Stimulated activated memory B cell treated with anti-CD40 and anti-IgM and Interleukin-4, amounts not matched to agents 10 μg/mL and 1 μg/mL and 100 μg/mL, for 72 hours (primary cell): Measurements from ENCODE around the gene SNX17.
A peak's percentile ranks its signal among the peaks of the same experiment; 100 is the strongest.
"Not testable (repeated sequence)": the region's sequence is repeated elsewhere in the genome, so short reads cannot be mapped to it uniquely, and the experiment has no call there.

Source experiments
- ATAC-seq: fragments of 150-1000 bp; cut with Tn5 transposase; 2 replicates; pipeline ENCODE4 v1.10.0; 2021
- H3K27ac Mint-ChIP-seq: one replicate; pipeline ENCODE4 v1.8.0; 2022; ENCODE audit warnings: mild to moderate bottlenecking, mixed read lengths
- H3K27me3 Mint-ChIP-seq: one replicate; pipeline ENCODE4 v1.8.0; 2022; ENCODE audit warnings: mixed read lengths
- H3K36me3 Mint-ChIP-seq: one replicate; pipeline ENCODE4 v1.8.0; 2022; ENCODE audit warnings: mixed read lengths
- H3K4me1 Mint-ChIP-seq: one replicate; pipeline ENCODE4 v1.8.0; 2022; ENCODE audit warnings: mixed read lengths
- H3K4me3 Mint-ChIP-seq: one replicate; pipeline ENCODE4 v1.8.0; 2022; ENCODE audit warnings: mild to moderate bottlenecking, moderate library complexity, mixed read lengths
- H3K9me3 Mint-ChIP-seq: one replicate; pipeline ENCODE4 v1.8.0; 2022; ENCODE audit warnings: mixed read lengths

Gene SNX17

GRCh38 chr2:27370026-27370815 is at the start of gene SNX17, which contains the start of gene EIF2B4:
TSS of gene SNX17 (plus strand) at chr2:27370616. CDS start at chr2:27370744, 128 bp downstream.
TSS of gene EIF2B4 (minus strand) at chr2:27370338. CDS start at chr2:27370314, 24 bp downstream.
- peak; percentile 97 for ATAC-seq
- Mint-ChIP-seq H3K27ac (peak within 1 kb of the TSS; percentile 78), H3K4me1 (peaks cover 34% of the 10 kb centered on the region), H3K4me3 (peak within 1 kb of the TSS; percentile 87), H3K9me3 (no peaks in the 10 kb centered on the region), H3K36me3 (peaks cover 57% of the 10 kb centered on the region), H3K27me3 (no peaks in the 10 kb centered on the region)

GRCh38 chr2:27320958-27321543 is 49.4 kb upstream of the SNX17 start:
- Mint-ChIP-seq H3K27ac (no peak overlapping the region), H3K27me3 (no peaks in the 10 kb centered on the region), H3K4me3 (no peak overlapping the region), H3K4me1 (peaks cover 22% of the 10 kb centered on the region), H3K36me3 (peaks cover 22% of the 10 kb centered on the region), H3K9me3 (no peaks in the 10 kb centered on the region)
- ATAC-seq = no peak

- H3K4me1 Mint-ChIP-seq = peaks cover 22% of the 10 kb centered on the region
- peak overlapping the region; percentile 99 for H3K27ac Mint-ChIP-seq
- H3K27me3 Mint-ChIP-seq = no peaks in the 10 kb centered on the region
- H3K9me3 Mint-ChIP-seq = no peaks in the 10 kb centered on the region
- peaks cover 25% of the 10 kb centered on the region for H3K36me3 Mint-ChIP-seq
- peak overlapping the region; percentile 97 for H3K4me3 Mint-ChIP-seq
- peak; percentile 72 for ATAC-seq
Measured at GRCh38 chr2:27322301-27322765, 48.1 kb upstream of the SNX17 start.

- Mint-ChIP-seq H3K27ac (peak within 1 kb of the TSS; percentile 99), H3K4me1 (peaks cover 22% of the 10 kb centered on the region), H3K36me3 (peaks cover 30% of the 10 kb centered on the region), H3K9me3 (no peaks in the 10 kb centered on the region), H3K4me3 (peak within 1 kb of the TSS; percentile 97), H3K27me3 (no peaks in the 10 kb centered on the region)
- ATAC-seq = peak; percentile 98
Measured at GRCh38 chr2:27322766-27323595, 47.4 kb upstream of the SNX17 start, which contains the start of gene MPV17. TSS of gene MPV17 (minus strand) at chr2:27323097. CDS start at chr2:27322517, 580 bp downstream.

GRCh38 chr2:27323596-27324285 is 46.7 kb upstream of the SNX17 start:
- Mint-ChIP-seq H3K9me3 (no peaks in the 10 kb centered on the region), H3K36me3 (peaks cover 37% of the 10 kb centered on the region), H3K27ac (peak overlapping the region; percentile 99), H3K4me3 (peak overlapping the region; percentile 97), H3K27me3 (no peaks in the 10 kb centered on the region), H3K4me1 (peaks cover 22% of the 10 kb centered on the region)
- no peak for ATAC-seq

GRCh38 chr2:27324720-27325119 is 45.7 kb upstream of the SNX17 start:
- no peaks in the 10 kb centered on the region for H3K27me3 Mint-ChIP-seq
- ATAC-seq = no peak
- H3K36me3 Mint-ChIP-seq = peaks cover 41% of the 10 kb centered on the region
- H3K4me3 Mint-ChIP-seq = no peak overlapping the region
- no peak overlapping the region for H3K27ac Mint-ChIP-seq
- peaks cover 22% of the 10 kb centered on the region for H3K4me1 Mint-ChIP-seq
- no peaks in the 10 kb centered on the region for H3K9me3 Mint-ChIP-seq

GRCh38 chr2:27335311-27335710 is 35.1 kb upstream of the SNX17 start:
- Mint-ChIP-seq H3K4me3 (no peak overlapping the region), H3K9me3 (no peaks in the 10 kb centered on the region), H3K27me3 (no peaks in the 10 kb centered on the region), H3K4me1 (no peaks in the 10 kb centered on the region), H3K36me3 (peaks cover 41% of the 10 kb centered on the region), H3K27ac (no peak overlapping the region)
- no peak for ATAC-seq

GRCh38 chr2:27336173-27336572 is 34.2 kb upstream of the SNX17 start:
- Mint-ChIP-seq H3K27me3 (no peaks in the 10 kb centered on the region), H3K4me3 (no peak overlapping the region), H3K36me3 (peaks cover 50% of the 10 kb centered on the region), H3K27ac (no peak overlapping the region), H3K9me3 (no peaks in the 10 kb centered on the region), H3K4me1 (no peaks in the 10 kb centered on the region)
- no peak for ATAC-seq

- H3K36me3 Mint-ChIP-seq = peaks cover 23% of the 10 kb centered on the region
- no peak overlapping the region for H3K4me3 Mint-ChIP-seq
- peaks cover 33% of the 10 kb centered on the region for H3K4me1 Mint-ChIP-seq
- no peak overlapping the region for H3K27ac Mint-ChIP-seq
- H3K27me3 Mint-ChIP-seq = no peaks in the 10 kb centered on the region
- no peak for ATAC-seq
- no peaks in the 10 kb centered on the region for H3K9me3 Mint-ChIP-seq
Measured at GRCh38 chr2:27347641-27348040, 22.8 kb upstream of the SNX17 start.

- H3K27me3 Mint-ChIP-seq = no peaks in the 10 kb centered on the region
- peaks cover 23% of the 10 kb centered on the region for H3K36me3 Mint-ChIP-seq
- peaks cover 48% of the 10 kb centered on the region for H3K4me1 Mint-ChIP-seq
- no peak for ATAC-seq
- H3K4me3 Mint-ChIP-seq = no peak overlapping the region
- no peak overlapping the region for H3K27ac Mint-ChIP-seq
- H3K9me3 Mint-ChIP-seq = no peaks in the 10 kb centered on the region
Measured at GRCh38 chr2:27350106-27350693, 20.2 kb upstream of the SNX17 start.

- Mint-ChIP-seq H3K4me3 (no peak overlapping the region), H3K27me3 (no peaks in the 10 kb centered on the region), H3K4me1 (peaks cover 48% of the 10 kb centered on the region), H3K9me3 (no peaks in the 10 kb centered on the region), H3K27ac (peak overlapping the region; percentile 1), H3K36me3 (peaks cover 22% of the 10 kb centered on the region)
- no peak for ATAC-seq
Measured at GRCh38 chr2:27351802-27352598, 18.4 kb upstream of the SNX17 start.

GRCh38 chr2:27353386-27353761 is 17.0 kb upstream of the SNX17 start:
- not testable (repeated sequence) for H3K27me3 Mint-ChIP-seq, ATAC-seq, H3K9me3 Mint-ChIP-seq, H3K27ac Mint-ChIP-seq, H3K4me3 Mint-ChIP-seq
- H3K36me3 Mint-ChIP-seq = peaks cover 16% of the 10 kb centered on the region
- peaks cover 52% of the 10 kb centered on the region for H3K4me1 Mint-ChIP-seq

- Mint-ChIP-seq H3K4me1 (peaks cover 57% of the 10 kb centered on the region), H3K9me3 (no peaks in the 10 kb centered on the region), H3K27ac (no peak overlapping the region), H3K36me3 (peaks cover 16% of the 10 kb centered on the region), H3K4me3 (peak overlapping the region; percentile 23), H3K27me3 (no peaks in the 10 kb centered on the region)
- no peak for ATAC-seq
Measured at GRCh38 chr2:27353762-27354596, 16.4 kb upstream of the SNX17 start.
